Spleen (tissue), 7 donors: Measurements from ENCODE around the gene DCHS2.

ENCODE experiments used
- POLR2A ChIP-seq, 3 donors: fragments of 450-650 bp; IDR thresholded peaks; one replicate each; pipeline ENCODE4 v1.5.1; 2017; ENCODE audit warnings: antibody characterized with exemption in 3 of 3, mild to moderate bottlenecking in 1 of 3
- TF ChIP-seq, protein P1 (sequence below), 11 experiments: fragments of 200-600 bp in 7 of 11; fragments of 450-650 bp in 4 of 11; sonication (generic) in 4 of 11; IDR thresholded peaks in 8 of 11; conservative IDR thresholded peaks in 3 of 11; 1 replicate in 7 of 11; 2 replicates in 4 of 11; pipeline versions ENCODE4 v1.4.0 to v1.8.0; 2016 to 2021; ENCODE audit warnings: antibody characterized with exemption in 11 of 11, inconsistent platforms in 4 of 11, mild to moderate bottlenecking in 1 of 11
- donor health status: DM: no; HTN: no; CAD: no; lungs with moderate emphysema.
- donor health status: DM: no; HTN: no; CAD: no.
- donor health status: DM: no; HTN: no; CAD: no.

- TF ChIP-seq, protein P1, sequence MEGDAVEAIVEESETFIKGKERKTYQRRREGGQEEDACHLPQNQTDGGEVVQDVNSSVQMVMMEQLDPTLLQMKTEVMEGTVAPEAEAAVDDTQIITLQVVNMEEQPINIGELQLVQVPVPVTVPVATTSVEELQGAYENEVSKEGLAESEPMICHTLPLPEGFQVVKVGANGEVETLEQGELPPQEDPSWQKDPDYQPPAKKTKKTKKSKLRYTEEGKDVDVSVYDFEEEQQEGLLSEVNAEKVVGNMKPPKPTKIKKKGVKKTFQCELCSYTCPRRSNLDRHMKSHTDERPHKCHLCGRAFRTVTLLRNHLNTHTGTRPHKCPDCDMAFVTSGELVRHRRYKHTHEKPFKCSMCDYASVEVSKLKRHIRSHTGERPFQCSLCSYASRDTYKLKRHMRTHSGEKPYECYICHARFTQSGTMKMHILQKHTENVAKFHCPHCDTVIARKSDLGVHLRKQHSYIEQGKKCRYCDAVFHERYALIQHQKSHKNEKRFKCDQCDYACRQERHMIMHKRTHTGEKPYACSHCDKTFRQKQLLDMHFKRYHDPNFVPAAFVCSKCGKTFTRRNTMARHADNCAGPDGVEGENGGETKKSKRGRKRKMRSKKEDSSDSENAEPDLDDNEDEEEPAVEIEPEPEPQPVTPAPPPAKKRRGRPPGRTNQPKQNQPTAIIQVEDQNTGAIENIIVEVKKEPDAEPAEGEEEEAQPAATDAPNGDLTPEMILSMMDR (IDR thresholded peaks at IDR 0.05 in 8 of 11, conservative IDR thresholded peaks at IDR 0.05 in 3 of 11) = no peak
- no peak for TF ChIP-seq POLR2A (IDR thresholded peaks at IDR 0.05)
These were observed 259.7 kb downstream of the DCHS2 start for GRCh38 chr4:154231806-154232478.
